ENCODE measurements around the gene VPS35L. TPM values are rescaled to one million over a fixed set of nuclear protein-coding genes. Genes with fewer than 3 reads are reported as not detected.
"Not testable (repeated sequence)": the region's sequence is repeated elsewhere in the genome, so short reads cannot be mapped to it uniquely, and the experiment has no call there.

The VPS35L gene
- total RNA-seq, 2 donors from 2014 or later: 31.3 to 34.3 TPM

- ATAC-seq (no peak), DNase-seq (no peak)
- intact Hi-C loops (cut with DNase I): no loop called here
These were observed 60.7 kb downstream of the VPS35L start for GRCh38 chr16:19616241-19616640.

DNA sequence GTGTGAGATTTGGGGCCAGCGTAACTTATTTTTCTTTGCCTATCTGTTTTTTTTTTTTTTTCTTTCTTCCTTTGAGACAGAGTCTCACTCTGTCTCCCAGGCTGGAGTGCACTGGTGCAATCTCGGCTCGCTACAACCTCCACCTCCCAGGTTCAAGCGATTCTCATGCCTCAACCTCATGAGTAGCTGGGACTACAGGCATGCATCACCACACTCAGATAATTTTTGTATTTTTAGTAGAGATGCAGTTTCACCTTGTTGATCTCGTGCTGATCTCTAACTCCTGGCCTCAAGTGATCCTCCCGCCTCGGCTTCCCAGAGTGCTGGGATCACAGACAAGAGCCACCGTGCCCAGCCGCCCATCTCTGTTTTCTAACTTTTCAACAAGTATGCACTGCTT is 63.4 kb downstream of the VPS35L start:
- DNase-seq (no peak), ATAC-seq (no peak)
- intact Hi-C loops (cut with DNase I): no loop called here

- DNase-seq (no peak), ATAC-seq (no peak)
- intact Hi-C loops (cut with DNase I): no loop called here
These were observed 65.9 kb downstream of the VPS35L start for GRCh38 chr16:19621445-19621844.

DNA sequence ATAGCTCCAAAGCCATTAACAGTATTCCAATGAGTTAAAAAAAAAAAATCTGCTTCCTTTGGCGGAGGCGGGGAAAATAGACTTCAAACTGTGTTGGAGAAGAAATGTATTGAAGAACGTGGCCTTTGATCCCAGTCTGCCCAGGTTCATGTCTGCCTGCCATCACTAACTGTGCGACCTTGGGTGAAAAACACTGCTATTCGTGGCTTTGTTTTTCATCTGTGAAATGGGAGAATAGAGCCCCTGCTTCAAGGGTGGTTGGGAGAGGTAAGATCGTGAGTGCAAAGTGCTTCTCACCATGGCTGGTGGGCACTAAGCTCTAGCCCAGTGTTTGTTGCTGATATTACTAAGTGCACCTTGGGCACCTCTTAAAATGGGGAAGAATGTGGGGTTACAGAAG is 69.5 kb downstream of the VPS35L start:
- DNase-seq: no peak
- ATAC-seq: no peak
- intact Hi-C loops (cut with DNase I): no loop called here

- DNase-seq (no peak), ATAC-seq (no peak)
- intact Hi-C loops (cut with DNase I): no loop called here
These were observed 81.1 kb downstream of the VPS35L start for GRCh38 chr16:19636436-19637267.

GRCh38 chr16:19639986-19640421 is 84.5 kb downstream of the VPS35L start:
- intact Hi-C loops (cut with DNase I): no loop called here
- ATAC-seq (no peak), DNase-seq (no peak)

DNA sequence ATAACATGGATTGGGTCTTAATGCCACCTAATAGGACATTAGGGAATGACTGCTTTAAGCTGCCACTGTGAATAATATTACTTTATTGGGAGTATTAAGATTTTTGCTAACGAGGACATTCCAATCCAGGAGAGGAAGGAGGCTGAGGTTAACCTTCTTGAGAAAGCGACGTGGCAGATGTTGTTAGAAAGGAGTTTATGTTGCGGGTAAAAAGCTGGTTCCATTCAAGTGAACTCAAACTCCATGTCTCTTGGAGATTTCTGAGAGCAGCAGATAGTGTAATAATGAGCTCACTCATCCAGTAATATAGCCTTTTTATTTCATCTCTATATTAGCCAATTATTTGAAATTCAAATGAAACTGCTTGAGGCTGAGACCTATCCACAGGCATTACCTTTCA is 87.0 kb downstream of the VPS35L start:
- DNase-seq: no peak
- ATAC-seq: no peak
- intact Hi-C loops (cut with DNase I): no loop called here

GRCh38 chr16:19644877-19645276 is 89.4 kb downstream of the VPS35L start:
- ATAC-seq (peak; percentile 63 to 84), DNase-seq (peak; percentile 80)
- intact Hi-C loops (cut with DNase I): no loop called here

- intact Hi-C loops (cut with DNase I): no loop called here
- ATAC-seq (peak; percentile 34 to 84), DNase-seq (peak; percentile 63)
These were observed 90.1 kb downstream of the VPS35L start for GRCh38 chr16:19645557-19645981.

GRCh38 chr16:19649980-19650379 is 94.5 kb downstream of the VPS35L start:
- ATAC-seq (no peak), DNase-seq (no peak)
- intact Hi-C loops (cut with DNase I): no loop called here

GRCh38 chr16:19654147-19654546 is 98.6 kb downstream of the VPS35L start:
- DNase-seq: no peak
- no peak for ATAC-seq
- intact Hi-C loops (cut with DNase I): no loop called here

DNA sequence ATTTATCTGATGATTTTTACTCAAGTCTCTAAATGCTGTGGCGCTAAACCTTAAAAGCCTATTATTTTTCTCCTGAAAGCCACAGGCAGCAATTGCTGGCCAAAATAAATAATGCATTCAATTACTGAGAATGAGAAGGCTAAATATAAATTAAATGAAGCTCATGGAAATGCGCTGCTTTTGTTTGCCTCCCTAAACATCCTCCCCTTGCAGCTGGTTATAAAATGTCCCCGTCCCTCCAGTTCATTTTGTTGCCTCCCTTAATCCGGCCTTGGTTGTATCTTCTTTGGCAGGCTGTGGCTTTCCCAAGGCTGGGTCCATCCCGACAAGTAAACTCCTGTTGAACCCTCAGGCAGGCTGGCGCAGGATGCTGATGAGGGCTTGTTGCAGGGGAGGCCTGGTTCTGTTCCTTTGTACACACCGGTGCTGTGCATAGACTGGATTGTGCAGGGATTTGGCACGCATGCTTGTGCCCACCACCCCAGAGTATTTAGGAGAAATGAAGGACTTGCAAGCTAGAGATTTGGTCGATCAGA is 99.8 kb downstream of the VPS35L start:
- intact Hi-C loops (cut with DNase I): no loop called here
- ATAC-seq (no peak), DNase-seq (no peak)

DNA sequence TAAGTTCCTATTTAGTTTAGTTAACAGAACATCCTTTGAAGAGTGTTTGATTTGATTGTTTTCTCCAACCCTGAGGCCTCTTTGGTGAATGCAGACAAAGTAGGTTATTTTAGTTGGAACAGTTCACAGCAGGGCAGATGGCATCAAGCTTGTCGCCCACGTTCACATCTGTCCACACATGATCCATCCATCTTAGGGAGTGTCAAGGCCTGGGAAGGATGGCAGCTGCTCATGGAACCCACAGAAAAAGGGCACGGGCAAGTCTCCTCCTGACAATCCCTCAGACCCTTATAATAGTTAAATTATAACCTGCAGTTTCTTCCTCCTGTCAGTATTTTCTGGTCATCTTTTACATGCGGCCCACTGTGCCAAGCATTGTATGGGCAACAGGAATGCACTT is 102.3 kb downstream of the VPS35L start:
- intact Hi-C loops (cut with DNase I): no loop called here
- ATAC-seq (no peak), DNase-seq (no peak)

GRCh38 chr16:19659554-19659953 is 104.1 kb downstream of the VPS35L start:
- ATAC-seq: no peak
- no peak for DNase-seq
- intact Hi-C loops (cut with DNase I): no loop called here

DNA sequence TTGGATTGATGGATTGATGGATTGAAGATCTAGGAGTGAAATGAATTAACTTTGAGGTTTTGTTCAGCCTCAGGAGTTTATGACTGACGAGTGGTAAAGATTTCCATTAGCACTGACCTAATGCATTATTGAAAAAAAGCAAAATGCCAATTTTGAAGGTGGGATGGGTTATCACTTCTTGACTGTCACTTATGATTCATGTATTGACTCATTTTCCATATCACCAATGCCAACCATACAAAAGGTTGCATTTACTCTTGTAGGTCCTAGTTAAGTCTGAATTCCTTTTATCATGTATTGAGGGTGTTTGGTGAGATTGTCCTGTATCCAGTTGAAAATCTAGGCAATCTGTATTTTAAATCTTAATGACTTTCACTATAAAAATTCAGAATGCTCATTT is 104.9 kb downstream of the VPS35L start:
- intact Hi-C loops (cut with DNase I): no loop called here
- DNase-seq: no peak
- ATAC-seq: no peak

DNA sequence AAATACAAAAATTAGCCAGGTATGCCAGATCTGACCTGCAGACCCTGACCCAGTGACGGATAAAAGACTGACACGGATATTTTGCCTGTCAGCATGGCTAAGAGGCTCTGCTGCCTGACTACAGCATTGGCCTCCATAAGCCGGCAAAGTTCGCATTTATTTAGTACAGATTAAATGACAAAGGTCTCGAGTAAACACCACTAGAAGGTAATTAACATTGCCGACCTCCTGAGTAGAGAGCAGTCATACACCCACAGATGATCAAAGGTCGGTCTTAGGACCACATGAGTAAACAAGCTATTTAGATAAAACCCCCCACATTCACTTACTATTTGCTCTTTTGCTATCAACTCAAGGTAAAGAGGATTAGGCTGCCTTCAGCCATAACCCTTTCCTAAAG is 106.8 kb downstream of the VPS35L start:
- no peak for DNase-seq
- intact Hi-C loops (cut with DNase I): no loop called here
- no peak for ATAC-seq

- no peak for ATAC-seq
- no peak for DNase-seq
- intact Hi-C loops (cut with DNase I): no loop called here
These were observed 108.7 kb downstream of the VPS35L start for GRCh38 chr16:19664166-19664565.

DNA sequence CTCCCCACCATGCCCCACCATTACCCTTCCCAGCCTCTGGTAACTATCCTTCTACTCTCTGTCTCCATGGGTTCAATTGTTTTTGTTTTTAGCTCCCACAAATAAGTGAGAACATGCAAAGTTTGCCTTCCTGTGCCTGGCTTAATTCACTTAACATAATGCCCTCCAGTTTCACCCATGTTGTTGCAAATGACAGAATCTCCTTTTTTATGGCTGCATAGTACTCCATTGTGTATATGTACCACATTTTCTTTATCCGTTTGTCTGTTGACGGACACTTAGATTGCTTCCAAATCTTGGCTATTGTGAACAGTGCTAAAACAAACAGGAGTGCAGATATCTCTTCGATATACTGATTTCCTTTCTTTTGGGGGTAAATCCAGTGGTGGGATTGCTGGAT is 109.8 kb downstream of the VPS35L start:
- ATAC-seq; intact Hi-C loops (cut with DNase I); DNase-seq: not testable (repeated sequence)

- peak in 1 of 2 donors; percentile 47 for ATAC-seq
- intact Hi-C loops (cut with DNase I): no loop called here
- DNase-seq: no peak
These were observed 111.0 kb downstream of the VPS35L start for GRCh38 chr16:19666477-19666876.

DNA sequence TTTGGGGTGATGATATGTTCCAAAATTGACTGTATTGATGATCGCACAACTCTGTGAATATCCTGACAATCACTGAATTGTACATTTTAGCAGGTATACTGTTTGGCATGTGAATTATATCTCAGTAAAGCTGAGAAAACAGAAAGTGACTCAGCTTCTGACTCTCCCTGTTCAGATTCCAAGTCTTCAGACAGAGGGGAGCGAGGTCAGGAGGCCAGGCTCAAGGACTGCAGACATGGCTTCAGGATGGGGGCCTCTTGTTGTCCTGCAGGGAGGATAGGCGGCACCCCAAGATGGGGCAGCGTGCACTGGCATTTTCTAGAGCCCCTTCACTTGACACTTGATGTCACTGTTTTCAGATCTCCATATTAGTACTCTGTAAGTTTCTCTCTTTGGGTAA is 116.9 kb downstream of the VPS35L start:
- no peak for ATAC-seq
- intact Hi-C loops (cut with DNase I): no loop called here
- no peak for DNase-seq

GRCh38 chr16:19674485-19674884 is 119.0 kb downstream of the VPS35L start:
- ATAC-seq: no peak
- intact Hi-C loops (cut with DNase I): no loop called here
- no peak for DNase-seq

Measured in left cardiac atrium (tissue), 4 donors.